Measurements from ENCODE around the gene AFDN. TPM values are rescaled to one million over a fixed set of nuclear protein-coding genes. Genes with fewer than 3 reads are reported as not detected.

AFDN gene
- total RNA-seq, 1 experiment from 2014 or later = 226 TPM

GRCh38 chr6:167801263-167801662 is 25.4 kb upstream of the AFDN start:
- H3K27ac Mint-ChIP-seq (ENCODE audit: unreplicated experiment) = no peak overlapping the region
- no TSS peak for BruUV-seq (replicated peaks)
- DNase-seq = no peak
- no peaks in the 10 kb centered on the region for H3K27me3 Mint-ChIP-seq (ENCODE audit: unreplicated experiment)
- H3K9me3 Mint-ChIP-seq (ENCODE audit: low read depth, unreplicated experiment) = no peaks in the 10 kb centered on the region
- H3K4me1 Mint-ChIP-seq (ENCODE audit: low read depth, unreplicated experiment) = peaks cover 24% of the 10 kb centered on the region
- H3K36me3 Mint-ChIP-seq (ENCODE audit: insufficient read depth, unreplicated experiment) = peaks cover 11% of the 10 kb centered on the region
- TF ChIP-seq CTCF (IDR thresholded peaks at IDR 0.05; ENCODE audit: unreplicated experiment) = no peak
- H3K4me3 Mint-ChIP-seq (ENCODE audit: low read depth, unreplicated experiment) = no peak overlapping the region
- intact Hi-C loops (cut with micrococcal nuclease; ENCODE audit: unreplicated experiment) = no loop called here
- CTCF ChIA-PET = no interaction called here

- peaks cover 6% of the 10 kb centered on the region for H3K36me3 Mint-ChIP-seq (ENCODE audit: insufficient read depth, unreplicated experiment)
- peaks cover 24% of the 10 kb centered on the region for H3K4me1 Mint-ChIP-seq (ENCODE audit: low read depth, unreplicated experiment)
- H3K4me3 Mint-ChIP-seq (ENCODE audit: low read depth, unreplicated experiment) = no peak overlapping the region
- no peaks in the 10 kb centered on the region for H3K9me3 Mint-ChIP-seq (ENCODE audit: low read depth, unreplicated experiment)
- H3K27me3 Mint-ChIP-seq (ENCODE audit: unreplicated experiment) = no peaks in the 10 kb centered on the region
- no peak overlapping the region for H3K27ac Mint-ChIP-seq (ENCODE audit: unreplicated experiment)
- TF ChIP-seq CTCF (IDR thresholded peaks at IDR 0.05; ENCODE audit: unreplicated experiment) = no peak
- no TSS peak for BruUV-seq (replicated peaks)
- DNase-seq = no peak
- intact Hi-C loops (cut with micrococcal nuclease; ENCODE audit: unreplicated experiment) = no loop called here
- CTCF ChIA-PET = no interaction called here
Observed at GRCh38 chr6:167802339-167802738, 24.4 kb upstream of the AFDN start.

- Mint-ChIP-seq H3K27me3 (ENCODE audit: unreplicated experiment) (no peaks in the 10 kb centered on the region), H3K4me3 (ENCODE audit: low read depth, unreplicated experiment) (no peak overlapping the region), H3K4me1 (ENCODE audit: low read depth, unreplicated experiment) (peaks cover 21% of the 10 kb centered on the region), H3K27ac (ENCODE audit: unreplicated experiment) (no peak overlapping the region), H3K36me3 (ENCODE audit: insufficient read depth, unreplicated experiment) (peaks cover 6% of the 10 kb centered on the region), H3K9me3 (ENCODE audit: low read depth, unreplicated experiment) (no peaks in the 10 kb centered on the region)
- CTCF ChIA-PET = no interaction called here
- BruUV-seq (replicated peaks) = no TSS peak
- no peak for TF ChIP-seq CTCF (IDR thresholded peaks at IDR 0.05; ENCODE audit: unreplicated experiment)
- intact Hi-C loops (cut with micrococcal nuclease; ENCODE audit: unreplicated experiment) = no loop called here
- no peak for DNase-seq
Observed at GRCh38 chr6:167803816-167804215, 22.9 kb upstream of the AFDN start.

- Mint-ChIP-seq H3K27ac (ENCODE audit: unreplicated experiment) (no peak overlapping the region), H3K36me3 (ENCODE audit: insufficient read depth, unreplicated experiment) (peaks cover 2% of the 10 kb centered on the region), H3K27me3 (ENCODE audit: unreplicated experiment) (no peaks in the 10 kb centered on the region), H3K4me1 (ENCODE audit: low read depth, unreplicated experiment) (peaks cover 15% of the 10 kb centered on the region), H3K9me3 (ENCODE audit: low read depth, unreplicated experiment) (no peaks in the 10 kb centered on the region), H3K4me3 (ENCODE audit: low read depth, unreplicated experiment) (no peak overlapping the region)
- intact Hi-C loops (cut with micrococcal nuclease; ENCODE audit: unreplicated experiment) = no loop called here
- TF ChIP-seq CTCF (IDR thresholded peaks at IDR 0.05; ENCODE audit: unreplicated experiment) = no peak
- BruUV-seq (replicated peaks) = no TSS peak
- CTCF ChIA-PET = no interaction called here
- no peak for DNase-seq
Observed at GRCh38 chr6:167804281-167805013, 22.3 kb upstream of the AFDN start.
